PC-9 (cell line): Measurements from ENCODE around the gene LIX1L. TPM values are rescaled to one million over a fixed set of nuclear protein-coding genes. Genes with fewer than 3 reads are reported as not detected.

Experiments
- BruUV-seq: library from RNA; stranded (reverse); fragments of 400-500 nt; replicated peaks from 2 replicates; lab custom pipeline; 2021; lab: Mats Ljungman, UMichigan
- CTCF ChIA-PET: fragments of 300-600 bp; sonication (Branson Sonifier 250); formaldehyde crosslinking; loops from one replicate; lab custom pipeline; 2022; ENCODE audit warnings: antibody characterized with exemption; lab: Charles Lee
- POLR2A ChIA-PET: fragments of 300-600 bp; sonication (Branson Sonifier 250); formaldehyde crosslinking; loops from one replicate; lab custom pipeline; 2022; ENCODE audit warnings: antibody characterized with exemption; ENCODE audit not compliant: unreplicated experiment; lab: Charles Lee
- DNase-seq, 2 experiments: peaks; one replicate each; pipeline versions ENCODE4 v3.0.0 to v3.0.0-alpha.2; 2015 to 2022; ENCODE audit warnings: mixed read lengths in 1 of 2
- H2AFZ ChIP-seq: fragments of 200-600 bp; sonication (generic); 2 replicates; pipeline ENCODE4 v1.8.1; 2017; ENCODE audit warnings: antibody characterized with exemption
- H3F3A ChIP-seq: fragments of 200-600 bp; sonication (generic); 2 replicates; pipeline ENCODE4 v1.8.1; 2017; ENCODE audit warnings: antibody characterized with exemption, mild to moderate bottlenecking, low read depth; ENCODE audit not compliant: insufficient read depth
- H3K27ac ChIP-seq: fragments of 200-600 bp; sonication (generic); 2 replicates; pipeline ENCODE4 v1.6.1; 2016; ENCODE audit warnings: mixed run types
- H3K27me3 ChIP-seq: fragments of 200-600 bp; sonication (generic); 2 replicates; pipeline ENCODE4 v1.6.1; 2016; ENCODE audit warnings: low read depth, mixed run types; ENCODE audit not compliant: insufficient read depth
- H3K36me3 ChIP-seq: fragments of 200-600 bp; sonication (generic); 2 replicates; pipeline ENCODE4 v1.6.1; 2016; ENCODE audit warnings: low read depth, mixed run types
- H3K4me1 ChIP-seq: fragments of 200-600 bp; sonication (generic); replicated peaks from 2 replicates; pipeline ENCODE4 v1.6.1; 2016; ENCODE audit warnings: mixed run types; ENCODE audit not compliant: insufficient read depth
- H3K4me2 ChIP-seq: fragments of 200-600 bp; sonication (generic); 2 replicates; pipeline ENCODE4 v1.6.1; 2017; ENCODE audit warnings: mixed run types
- H3K4me3 ChIP-seq: fragments of 200-600 bp; sonication (generic); 2 replicates; pipeline ENCODE4 v1.6.1; 2016; ENCODE audit warnings: mixed run types
- H3K79me2 ChIP-seq: fragments of 200-600 bp; sonication (generic); 2 replicates; pipeline ENCODE4 v1.6.1; 2017; ENCODE audit warnings: low read depth, mixed run types
- H3K9me2 ChIP-seq: fragments of 200-600 bp; sonication (generic); 2 replicates; pipeline ENCODE4 v1.8.1; 2017; ENCODE audit warnings: mild to moderate bottlenecking; ENCODE audit not compliant: insufficient read depth
- H3K9me3 ChIP-seq: fragments of 200-600 bp; sonication (generic); 2 replicates; pipeline ENCODE4 v1.8.1; 2016; ENCODE audit warnings: low read depth; ENCODE audit not compliant: insufficient read depth
- H4K20me1 ChIP-seq: fragments of 200-600 bp; sonication (generic); 2 replicates; pipeline ENCODE4 v1.8.1; 2017; ENCODE audit not compliant: insufficient read depth
- CTCF ChIP-seq: fragments of 200-600 bp; sonication (generic); conservative IDR thresholded peaks from 2 replicates; pipeline ENCODE4 v1.6.1; 2017; ENCODE audit warnings: mixed run types, antibody characterized with exemption, mild to moderate bottlenecking, moderate library complexity
- EZH2 ChIP-seq: fragments of 200-600 bp; sonication (generic); IDR thresholded peaks from 2 replicates; pipeline ENCODE4 v1.8.0; 2017; ENCODE audit warnings: antibody characterized with exemption, low read depth
- intact Hi-C: fragments of 100-400 bp; cut with micrococcal nuclease; formaldehyde crosslinking; loops from one replicate; pipeline ENCODE4 v1.10.0; 2022; ENCODE audit not compliant: unreplicated experiment
- total RNA-seq: library from RNA; stranded (reverse); gene quantifications from 2 replicates; pipeline ENCODE4 v1.2.3, GENCODE V29; 2021

Gene LIX1L
- total RNA-seq, 1 experiment from 2014 or later: 0.48 TPM

GRCh38 chr1:145979746-145980456 lies 22.1 kb upstream of the LIX1L start:
- no peaks in the 10 kb centered on the region for H4K20me1 ChIP-seq
- BruUV-seq: TSS peak; percentile 81
- DNase-seq: peak in 1 of 2 experiments; percentile 55
- peak overlapping the region; percentile 89 for H3K4me2 ChIP-seq
- no peaks in the 10 kb centered on the region for H3K79me2 ChIP-seq
- H3F3A ChIP-seq: peaks cover 28% of the 10 kb centered on the region
- no peaks in the 10 kb centered on the region for H3K36me3 ChIP-seq
- ChIA-PET POLR2A (interaction anchor here (0.5 to 0.7 kb wide), 9 partner anchors 10 to 88 kb away, joined by 3 to 20 read pairs (median 6); no protein-coding TSS in a partner anchor), CTCF (interaction anchor here (0.6 to 4.7 kb wide), 6 partner anchors 27 to 134 kb away, joined by 3 to 24 read pairs (median 5); partner anchors contain the start of genes NUDT17 and PIAS3)
- intact Hi-C loops: loop anchor here (1.0 to 5.0 kb wide), 5 partner anchors 16 to 88 kb away; partner anchors contain the start of genes PEX11B and TXNIP
- no peaks in the 10 kb centered on the region for H3K9me3 ChIP-seq
- TF ChIP-seq EZH2 (no peak), CTCF (no peak)
- peak overlapping the region; percentile 100 for H3K27ac ChIP-seq
- H3K9me2 ChIP-seq: no peaks in the 10 kb centered on the region
- H3K27me3 ChIP-seq: no peaks in the 10 kb centered on the region
- H3K4me3 ChIP-seq: no peak overlapping the region
- H3K4me1 ChIP-seq: peaks cover 54% of the 10 kb centered on the region
- H2AFZ ChIP-seq: no peak overlapping the region; the same call in 1 of the 2 replicates

GRCh38 chr1:145978854-145979745 lies 21.3 kb upstream of the LIX1L start:
- DNase-seq: peak; percentile 86 to 100
- intact Hi-C loops: loop anchor here (1.0 to 5.0 kb wide), 5 partner anchors 17 to 87 kb away; partner anchors contain the start of genes PEX11B and TXNIP
- TSS peak; percentile 97 for BruUV-seq
- no peaks in the 10 kb centered on the region for H3K36me3 ChIP-seq
- peaks cover 49% of the 10 kb centered on the region for H3K4me1 ChIP-seq
- H3K9me2 ChIP-seq: no peaks in the 10 kb centered on the region
- peak overlapping the region; percentile 89 for H3K4me2 ChIP-seq
- no peaks in the 10 kb centered on the region for H3K27me3 ChIP-seq
- no peaks in the 10 kb centered on the region for H4K20me1 ChIP-seq
- H3K4me3 ChIP-seq: peak overlapping the region; percentile 55
- H3F3A ChIP-seq: peaks cover 27% of the 10 kb centered on the region
- no peaks in the 10 kb centered on the region for H3K79me2 ChIP-seq
- TF ChIP-seq EZH2 (no peak), CTCF (no peak; the same call in 1 of the 2 replicates)
- no peaks in the 10 kb centered on the region for H3K9me3 ChIP-seq
- H2AFZ ChIP-seq: no peak overlapping the region; the same call in 1 of the 2 replicates
- POLR2A ChIA-PET: interaction anchor here (0.5 to 0.7 kb wide), 11 partner anchors 11 to 1567 kb away, joined by 3 to 20 read pairs (median 5); partner anchors contain the start of gene LIX1L
- peak overlapping the region; percentile 100 for H3K27ac ChIP-seq
- CTCF ChIA-PET: interaction anchor here (0.6 to 4.7 kb wide), 6 partner anchors 28 to 133 kb away, joined by 3 to 24 read pairs (median 5); partner anchors contain the start of genes NUDT17 and PIAS3

GRCh38 chr1:145978471-145978853 lies 20.6 kb upstream of the LIX1L start:
- H3K4me1 ChIP-seq: peaks cover 43% of the 10 kb centered on the region
- ChIA-PET CTCF (interaction anchor here (1.5 to 4.7 kb wide), 3 partner anchors 29 to 119 kb away, joined by 4 to 24 read pairs (median 5); partner anchors contain the start of gene PIAS3), POLR2A (interaction anchor here (0.7 kb wide), 1 partner anchor 1566 kb away, joined by 3 read pairs; no protein-coding TSS in a partner anchor)
- peak overlapping the region; percentile 55 for H3K4me3 ChIP-seq
- intact Hi-C loops: loop anchor here (2.0 to 5.0 kb wide), 3 partner anchors 28 to 61 kb away; partner anchors contain the start of gene PEX11B
- H3K36me3 ChIP-seq: no peaks in the 10 kb centered on the region
- no TSS peak for BruUV-seq
- no peaks in the 10 kb centered on the region for H3K9me3 ChIP-seq
- peak in 1 of 2 experiments; percentile 33 for DNase-seq
- H3K79me2 ChIP-seq: no peaks in the 10 kb centered on the region
- TF ChIP-seq CTCF (no peak), EZH2 (no peak)
- no peaks in the 10 kb centered on the region for H4K20me1 ChIP-seq
- H3K4me2 ChIP-seq: peak overlapping the region; percentile 89
- peaks cover 27% of the 10 kb centered on the region for H3F3A ChIP-seq
- no peaks in the 10 kb centered on the region for H3K27me3 ChIP-seq
- peak overlapping the region; percentile 100 for H3K27ac ChIP-seq
- H2AFZ ChIP-seq: no peak overlapping the region
- H3K9me2 ChIP-seq: no peaks in the 10 kb centered on the region
